Activated B cell treated with CpG ODN at 0.5 μM for 24 hours (primary cell): ENCODE measurements around the gene TSPEAR. TPM values are rescaled to one million over a fixed set of nuclear protein-coding genes. Genes with fewer than 3 reads are reported as not detected.

Source experiments
- ATAC-seq: fragments of 200-7000 bp; cut with Tn5 transposase; one replicate; pipeline ENCODE4 v1.10.0; 2021; ENCODE audit warnings: low read depth, mild to moderate bottlenecking, moderate library complexity
- CTCF ChIA-PET: fragments of 350-600 bp; sonication (Branson Sonifier 250); formaldehyde crosslinking; loops from one replicate; lab custom pipeline; 2021; ENCODE audit warnings: antibody characterized with exemption; lab: Charles Lee
- POLR2A ChIA-PET: fragments of 350-600 bp; sonication (Branson Sonifier 250); formaldehyde crosslinking; loops from one replicate; lab custom pipeline; 2021; ENCODE audit warnings: antibody characterized with exemption; lab: Charles Lee
- DNase-seq: peaks from one replicate; pipeline ENCODE4 v3.0.0; 2022
- H3K27ac Mint-ChIP-seq: one replicate; pipeline ENCODE4 v1.8.0; 2020; ENCODE audit warnings: mixed read lengths
- H3K27me3 Mint-ChIP-seq: one replicate; pipeline ENCODE4 v1.8.0; 2021; ENCODE audit warnings: mixed read lengths
- H3K36me3 Mint-ChIP-seq: one replicate; pipeline ENCODE4 v1.8.0; 2021; ENCODE audit warnings: low read depth, mixed read lengths
- H3K4me1 Mint-ChIP-seq: one replicate; pipeline ENCODE4 v1.8.0; 2021; ENCODE audit warnings: mixed read lengths
- H3K4me3 Mint-ChIP-seq: one replicate; pipeline ENCODE4 v1.8.0; 2020; ENCODE audit warnings: mild to moderate bottlenecking, mixed read lengths
- H3K9me3 Mint-ChIP-seq: one replicate; pipeline ENCODE4 v1.8.0; 2020; ENCODE audit warnings: mixed read lengths
- intact Hi-C: fragments of 100-400 bp; cut with micrococcal nuclease; formaldehyde crosslinking; loops from one replicate; pipeline ENCODE4 v1.15.1; 2024
- total RNA-seq: library from RNA; stranded (reverse); gene quantifications from 2 replicates; pipeline ENCODE4 v1.2.3, GENCODE V29; 2022
- TF ChIP-seq, protein P1 (sequence below): fragments of 200-600 bp; IDR thresholded peaks from one replicate; pipeline ENCODE4 v1.8.0; 2022; ENCODE audit warnings: antibody characterized with exemption, mild to moderate bottlenecking

Gene TSPEAR
- total RNA-seq, 1 donor from 2014 or later, result not detected

DNA sequence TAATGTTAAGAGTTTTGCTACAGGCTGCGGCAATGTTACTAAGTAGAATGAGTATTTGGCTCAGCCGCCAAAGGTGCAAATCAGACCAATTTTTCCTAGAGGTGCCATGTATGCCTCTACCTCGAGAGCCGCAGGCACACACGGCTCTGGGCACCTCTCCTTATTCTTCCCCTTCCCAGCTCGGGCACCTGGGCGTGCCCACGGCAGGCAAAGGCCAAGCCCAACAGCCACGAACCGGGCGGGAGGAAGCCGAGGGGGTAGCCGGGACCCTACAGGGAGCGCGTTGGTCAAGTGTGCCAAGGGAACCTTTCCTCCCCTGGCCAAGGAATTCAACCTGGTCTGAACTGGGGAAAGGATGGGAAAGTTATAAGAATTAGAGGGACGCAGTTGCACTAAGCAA, 225.1 kb downstream of the TSPEAR start:
- CTCF ChIA-PET, result no interaction called here

DNA sequence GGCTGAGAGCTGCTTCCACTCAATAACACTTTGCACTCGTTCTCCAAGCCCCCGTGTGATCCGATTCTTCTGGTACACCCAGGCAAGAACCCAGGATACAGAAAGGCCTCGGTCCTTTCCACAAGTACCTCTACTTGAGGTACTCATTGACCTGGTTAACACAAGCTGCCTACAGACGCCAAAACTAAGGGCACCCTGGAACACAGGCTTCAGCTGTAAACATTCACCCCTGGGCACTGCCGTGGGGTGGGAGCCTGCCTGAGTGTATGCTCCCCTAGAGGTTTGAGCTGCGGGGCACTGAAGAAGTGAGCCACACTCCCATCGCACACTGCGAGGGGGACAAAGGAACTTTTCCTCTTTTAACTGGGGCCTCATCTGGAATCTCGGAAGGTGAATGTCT, 225.6 kb downstream of the TSPEAR start:
- Mint-ChIP-seq H3K36me3 (no peaks in the 10 kb centered on the region), H3K9me3 (peaks cover 5% of the 10 kb centered on the region), H3K4me3 (peak overlapping the region; percentile 28), H3K4me1 (no peaks in the 10 kb centered on the region), H3K27me3 (peaks cover 2% of the 10 kb centered on the region), H3K27ac (no peak overlapping the region)
- ChIA-PET POLR2A (no interaction called here), CTCF (no interaction called here)
- ATAC-seq (no peak), DNase-seq (no peak)
- intact Hi-C loops, result no loop called here
- TF ChIP-seq, protein P1, sequence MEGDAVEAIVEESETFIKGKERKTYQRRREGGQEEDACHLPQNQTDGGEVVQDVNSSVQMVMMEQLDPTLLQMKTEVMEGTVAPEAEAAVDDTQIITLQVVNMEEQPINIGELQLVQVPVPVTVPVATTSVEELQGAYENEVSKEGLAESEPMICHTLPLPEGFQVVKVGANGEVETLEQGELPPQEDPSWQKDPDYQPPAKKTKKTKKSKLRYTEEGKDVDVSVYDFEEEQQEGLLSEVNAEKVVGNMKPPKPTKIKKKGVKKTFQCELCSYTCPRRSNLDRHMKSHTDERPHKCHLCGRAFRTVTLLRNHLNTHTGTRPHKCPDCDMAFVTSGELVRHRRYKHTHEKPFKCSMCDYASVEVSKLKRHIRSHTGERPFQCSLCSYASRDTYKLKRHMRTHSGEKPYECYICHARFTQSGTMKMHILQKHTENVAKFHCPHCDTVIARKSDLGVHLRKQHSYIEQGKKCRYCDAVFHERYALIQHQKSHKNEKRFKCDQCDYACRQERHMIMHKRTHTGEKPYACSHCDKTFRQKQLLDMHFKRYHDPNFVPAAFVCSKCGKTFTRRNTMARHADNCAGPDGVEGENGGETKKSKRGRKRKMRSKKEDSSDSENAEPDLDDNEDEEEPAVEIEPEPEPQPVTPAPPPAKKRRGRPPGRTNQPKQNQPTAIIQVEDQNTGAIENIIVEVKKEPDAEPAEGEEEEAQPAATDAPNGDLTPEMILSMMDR, result no peak

More for the DNA sequence above, 225.1 kb downstream of the TSPEAR start:
- Mint-ChIP-seq H3K36me3 (no peaks in the 10 kb centered on the region), H3K4me1 (no peaks in the 10 kb centered on the region), H3K4me3 (no peak overlapping the region), H3K9me3 (peaks cover 5% of the 10 kb centered on the region), H3K27ac (no peak overlapping the region), H3K27me3 (no peaks in the 10 kb centered on the region)
- intact Hi-C loops, result no loop called here
- TF ChIP-seq, protein P1, result no peak
- no peak for DNase-seq
- ATAC-seq, result no peak
- POLR2A ChIA-PET, result no interaction called here

DNA sequence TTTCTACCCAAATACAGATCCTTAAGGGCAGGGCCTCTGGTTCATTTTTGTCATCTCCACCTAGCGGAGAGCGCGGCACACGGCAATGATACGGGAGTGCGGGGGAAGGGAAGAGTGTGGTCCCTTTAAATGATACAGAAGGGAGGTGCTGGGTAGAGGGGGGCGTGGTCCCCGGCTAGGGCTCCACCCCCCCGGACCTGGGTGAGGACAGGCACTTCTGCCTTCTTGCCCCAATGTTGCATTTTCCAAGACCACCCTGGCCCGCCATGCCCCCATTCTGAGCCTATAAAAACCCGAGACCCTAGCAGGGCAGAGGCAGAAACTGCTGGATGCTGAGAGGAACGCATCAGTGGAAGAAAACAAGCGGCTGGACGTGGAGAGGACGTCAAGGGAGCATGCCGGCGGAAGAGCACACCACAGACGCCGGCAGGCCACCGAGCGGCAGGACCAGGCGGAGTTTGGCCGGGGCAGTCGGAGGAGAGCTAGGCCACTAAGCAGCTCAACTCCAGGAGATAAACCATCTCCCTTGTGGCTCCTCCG, 226.0 kb downstream of the TSPEAR start:
- TF ChIP-seq, protein P1, result no peak
- ChIA-PET POLR2A (no interaction called here), CTCF (no interaction called here)
- H3K27ac Mint-ChIP-seq, result no peak overlapping the region
- H3K27me3 Mint-ChIP-seq, result peaks cover 2% of the 10 kb centered on the region
- no peaks in the 10 kb centered on the region for H3K4me1 Mint-ChIP-seq
- peaks cover 5% of the 10 kb centered on the region for H3K9me3 Mint-ChIP-seq
- DNase-seq (no peak), ATAC-seq (peak; percentile 47)
- peak overlapping the region; percentile 28 for H3K4me3 Mint-ChIP-seq
- no peaks in the 10 kb centered on the region for H3K36me3 Mint-ChIP-seq
- intact Hi-C loops, result no loop called here

DNA sequence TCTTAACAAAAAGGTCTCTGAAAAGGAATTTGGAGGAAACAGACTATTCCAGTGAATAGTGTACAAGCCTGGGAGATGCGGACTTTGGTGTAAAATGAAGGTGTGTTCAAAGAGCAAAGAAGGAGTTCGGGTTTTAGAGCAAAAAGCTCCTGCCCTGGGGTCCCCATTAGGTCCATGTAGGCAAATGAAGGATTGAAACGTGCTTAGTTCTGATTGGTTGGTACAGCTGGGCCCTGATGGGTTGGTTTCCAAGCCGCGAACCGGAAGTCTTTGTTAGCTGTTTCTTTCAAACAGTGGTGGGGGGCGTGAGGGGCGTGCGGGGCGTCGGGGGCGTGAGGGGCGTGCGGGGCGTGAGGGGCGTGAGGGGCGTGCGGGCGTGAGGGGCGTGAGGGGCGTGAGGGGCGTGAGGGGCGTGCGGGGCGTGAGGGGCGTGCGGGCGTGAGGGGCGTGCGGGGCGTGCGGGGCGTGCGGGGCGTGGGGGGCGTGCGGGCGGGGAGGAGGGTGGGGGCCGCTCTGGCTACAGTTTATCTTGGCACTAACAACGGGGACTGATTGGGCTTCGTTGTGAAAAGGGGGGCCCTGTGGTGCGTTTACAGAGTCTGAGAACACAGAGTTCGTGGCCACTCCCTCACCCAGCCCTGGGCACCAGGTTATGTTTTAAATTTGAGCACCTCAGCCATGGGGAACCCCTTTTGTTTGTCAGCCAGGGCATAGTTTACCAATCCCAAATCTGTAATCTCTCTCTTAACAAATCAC, 226.7 kb downstream of the TSPEAR start:
- TF ChIP-seq, protein P1, result no peak
- DNase-seq (no peak), ATAC-seq (no peak)
- H3K27me3 Mint-ChIP-seq, result peaks cover 2% of the 10 kb centered on the region
- no peaks in the 10 kb centered on the region for H3K36me3 Mint-ChIP-seq
- H3K4me1 Mint-ChIP-seq, result no peaks in the 10 kb centered on the region
- ChIA-PET POLR2A (no interaction called here), CTCF (no interaction called here)
- no peak overlapping the region for H3K27ac Mint-ChIP-seq
- intact Hi-C loops, result no loop called here
- peaks cover 5% of the 10 kb centered on the region for H3K9me3 Mint-ChIP-seq
- no peak overlapping the region for H3K4me3 Mint-ChIP-seq

DNA sequence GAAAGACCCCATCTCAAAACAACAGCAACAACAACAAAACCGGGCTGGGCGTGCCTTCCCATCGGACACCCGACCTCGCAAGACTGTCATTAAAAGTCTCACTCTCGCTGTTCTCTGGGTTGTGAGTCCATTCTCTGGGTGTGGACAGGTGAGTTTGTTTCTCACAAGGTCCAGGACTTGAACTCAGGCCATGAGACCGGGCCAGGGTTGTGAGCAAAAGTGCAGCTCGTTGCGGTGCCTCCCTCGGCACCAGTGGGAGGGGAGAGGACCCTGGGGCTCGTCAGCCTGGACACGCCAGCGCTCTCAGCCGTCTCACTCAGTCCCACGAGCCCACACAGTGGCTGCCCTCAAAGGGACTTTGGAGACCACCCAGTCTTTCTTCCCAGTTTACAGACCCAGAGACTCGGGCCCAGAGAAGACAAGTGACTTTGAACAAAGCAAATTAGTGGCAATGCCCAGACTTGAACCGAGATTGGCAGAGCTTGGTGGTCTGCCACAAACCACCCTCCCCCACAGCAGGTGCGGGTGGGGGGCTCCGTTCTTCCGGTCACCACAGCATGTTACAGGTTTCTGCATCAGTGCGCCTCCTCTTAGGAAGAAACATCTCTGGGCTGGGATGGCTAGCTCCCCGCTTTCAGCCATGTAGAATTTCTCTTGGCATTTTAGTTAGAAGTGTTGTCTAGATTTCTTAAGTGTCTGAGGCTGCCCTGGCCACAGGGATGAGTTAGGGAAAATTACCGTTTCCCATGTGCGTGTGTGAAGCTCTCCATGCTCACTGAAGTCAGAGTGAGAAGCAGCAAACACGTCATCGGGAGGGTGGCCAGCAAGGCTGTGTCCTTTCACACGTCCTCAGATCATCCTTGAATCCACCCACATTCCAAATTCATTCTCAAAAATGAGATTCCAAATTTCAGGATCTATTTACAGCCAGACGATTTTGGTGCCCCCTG, 227.8 kb downstream of the TSPEAR start:
- TF ChIP-seq, protein P1, result no peak
- DNase-seq, result no peak
- H3K27ac Mint-ChIP-seq, result no peak overlapping the region
- H3K36me3 Mint-ChIP-seq, result no peaks in the 10 kb centered on the region
- peaks cover 5% of the 10 kb centered on the region for H3K9me3 Mint-ChIP-seq
- H3K4me3 Mint-ChIP-seq, result no peak overlapping the region
- intact Hi-C loops, result no loop called here
- H3K27me3 Mint-ChIP-seq, result peaks cover 2% of the 10 kb centered on the region
- peaks cover 4% of the 10 kb centered on the region for H3K4me1 Mint-ChIP-seq
- ATAC-seq, result no peak
- ChIA-PET POLR2A (no interaction called here), CTCF (no interaction called here)
